Stimulated activated CD4-positive, alpha-beta T cell treated with anti-CD3 and anti-CD28 coated beads, Interleukin-2, amount 100 ng/mL, for 4 hours (primary cell): Measurements from ENCODE around the gene SNUPN.

ENCODE experiments used
- DNase-seq: peaks from one replicate; pipeline ENCODE4 v3.0.0-alpha.2; 2020; ENCODE audit warnings: low read depth

The SNUPN gene

GRCh38 chr15:75654201-75654907, 28.8 kb upstream of the SNUPN start:
- no peak for DNase-seq

- no peak for DNase-seq
Measured at GRCh38 chr15:75653347-75653913, 27.9 kb upstream of the SNUPN start.

GRCh38 chr15:75651810-75652543, 26.5 kb upstream of the SNUPN start:
- DNase-seq: no peak

- DNase-seq: no peak
Measured at GRCh38 chr15:75650908-75651809, 25.6 kb upstream of the SNUPN start.

GRCh38 chr15:75649848-75650247, 24.3 kb upstream of the SNUPN start:
- no peak for DNase-seq

GRCh38 chr15:75649045-75649761, 23.7 kb upstream of the SNUPN start:
- DNase-seq: no peak

- DNase-seq: no peak
Measured at GRCh38 chr15:75648156-75649000, 22.9 kb upstream of the SNUPN start.

GRCh38 chr15:75647370-75648155, 22.0 kb upstream of the SNUPN start, which contains the start of gene SNX33:
Gene SNX33 (plus strand): TSS chr15:75647912. CDS start chr15:75649103, 1,191 bp downstream.
- DNase-seq: peak; percentile 61

GRCh38 chr15:75646944-75647364, 21.4 kb upstream of the SNUPN start:
- no peak for DNase-seq

GRCh38 chr15:75646112-75646943, 20.8 kb upstream of the SNUPN start:
- no peak for DNase-seq

- no peak for DNase-seq
Measured at GRCh38 chr15:75644376-75644775, 18.9 kb upstream of the SNUPN start.

GRCh38 chr15:75641603-75642002, 16.1 kb upstream of the SNUPN start:
- DNase-seq: no peak

GRCh38 chr15:75641179-75641503, 15.6 kb upstream of the SNUPN start:
- no peak for DNase-seq

GRCh38 chr15:75640483-75641178, 15.1 kb upstream of the SNUPN start:
- peak; percentile 43 for DNase-seq

- peak; percentile 89 for DNase-seq
Measured at GRCh38 chr15:75639709-75640482, 14.4 kb upstream of the SNUPN start, which contains the start of gene IMP3. Gene IMP3 (minus strand): TSS chr15:75640224. CDS start chr15:75640168, 56 bp downstream.

GRCh38 chr15:75639191-75639708, 13.7 kb upstream of the SNUPN start:
- DNase-seq: no peak
